GM18858 (cell line): Measurements from ENCODE around the gene FZR1.
A peak's percentile ranks its signal among the peaks of the same experiment; 100 is the strongest.
"Not testable (repeated sequence)": the region's sequence is repeated elsewhere in the genome, so short reads cannot be mapped to it uniquely, and the experiment has no call there.

Source experiments
- ATAC-seq: cut with Tn5 transposase; IDR thresholded peaks from one replicate; pipeline ENCODE4 v1.9.1; 2021; ENCODE audit not compliant: unreplicated experiment

FZR1 gene

DNA sequence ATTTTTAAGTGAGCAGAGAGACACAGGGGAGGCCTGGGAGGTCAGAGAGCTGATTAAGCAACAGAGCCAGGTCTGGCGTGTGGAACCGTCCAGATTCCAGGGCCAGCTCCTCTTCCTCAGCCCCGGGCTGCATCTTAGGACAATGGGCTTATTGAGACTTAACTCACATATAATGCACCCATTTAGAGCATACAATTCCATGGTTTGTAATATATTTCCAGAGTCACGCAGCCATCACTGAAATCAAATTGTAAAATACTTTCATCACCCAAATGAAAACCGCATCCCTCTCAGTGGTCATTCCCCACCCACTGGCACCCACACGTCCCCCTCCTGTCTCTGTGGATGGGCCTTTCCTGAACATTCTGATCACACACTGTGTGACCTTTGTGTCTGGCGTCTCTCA is 64.5 kb downstream of the FZR1 start:
- no peak for ATAC-seq

- peak; percentile 80 for ATAC-seq
These were observed 66.2 kb downstream of the FZR1 start for GRCh38 chr19:3572132-3572854.

GRCh38 chr19:3572855-3573161 is 66.7 kb downstream of the FZR1 start, which contains the start of gene HMG20B:
TSS of gene HMG20B (plus strand) at chr19:3572944. CDS start at chr19:3573310, 366 bp downstream.
- ATAC-seq = no peak

DNA sequence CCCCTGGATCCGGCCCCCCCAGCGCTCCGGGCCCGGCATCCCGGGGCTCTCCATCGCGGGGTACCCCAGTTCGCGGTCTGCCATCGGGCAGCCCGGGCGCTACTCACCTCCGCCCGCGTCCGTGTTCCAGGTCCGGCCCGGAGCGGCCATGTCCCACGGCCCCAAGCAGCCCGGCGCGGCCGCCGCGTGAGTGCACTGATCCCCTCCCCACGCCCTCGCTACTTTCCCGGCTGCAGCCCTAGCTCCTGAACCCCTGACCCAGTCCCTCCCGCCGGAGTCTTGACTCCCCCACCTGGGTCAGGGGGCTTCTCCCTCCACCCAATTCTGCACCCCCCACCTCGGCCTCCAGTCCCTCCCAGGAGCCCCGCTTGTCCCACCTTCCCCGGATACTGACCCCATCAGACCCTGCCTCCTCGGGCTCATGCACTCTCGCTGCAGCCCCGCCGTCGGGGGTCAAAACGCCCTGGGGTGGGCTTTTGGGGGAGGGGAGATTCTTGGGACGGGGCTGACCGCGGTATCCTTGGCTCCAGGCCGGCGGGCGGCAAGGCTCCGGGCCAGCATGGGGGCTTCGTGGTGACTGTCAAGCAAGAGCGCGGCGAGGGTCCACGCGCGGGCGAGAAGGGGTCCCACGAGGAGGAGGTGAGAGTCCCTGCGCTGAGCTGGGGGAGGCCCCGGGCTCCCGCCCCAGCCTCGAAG is 67.2 kb downstream of the FZR1 start:
- ATAC-seq = no peak

DNA sequence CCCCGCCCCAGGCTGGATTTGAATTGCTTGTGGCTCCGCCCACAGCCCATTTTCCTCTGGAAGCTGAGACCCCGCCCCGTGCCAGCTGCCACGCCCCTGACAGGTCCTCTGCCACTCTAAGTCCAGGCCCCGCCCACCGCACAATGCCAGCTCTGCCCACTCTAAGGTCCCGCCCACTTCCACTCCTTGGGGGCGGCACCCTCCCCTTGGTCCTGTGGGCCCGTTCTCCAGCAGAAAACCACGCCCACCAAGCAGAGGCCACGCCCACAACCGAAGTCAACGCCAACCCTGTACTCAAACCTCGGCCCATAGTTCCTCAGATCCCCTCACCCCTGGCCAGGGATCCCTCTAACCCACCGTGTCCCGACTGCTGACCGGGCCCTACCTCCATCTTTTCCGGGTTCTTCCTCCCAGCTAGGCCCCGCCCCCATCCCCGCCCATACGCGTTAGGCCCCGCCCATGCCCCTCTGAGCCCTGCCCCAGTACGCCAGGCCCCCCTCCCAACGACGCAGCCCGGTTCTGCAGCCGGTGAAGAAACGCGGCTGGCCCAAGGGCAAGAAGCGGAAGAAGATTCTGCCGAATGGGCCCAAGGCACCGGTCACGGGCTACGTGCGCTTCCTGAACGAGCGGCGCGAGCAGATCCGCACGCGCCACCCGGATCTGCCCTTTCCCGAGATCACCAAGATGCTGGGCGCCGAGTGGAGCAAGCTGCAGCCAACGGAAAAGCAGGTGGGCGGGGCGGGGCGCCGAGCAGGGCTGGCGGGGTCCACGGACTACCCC is 67.9 kb downstream of the FZR1 start:
- ATAC-seq = no peak

DNA sequence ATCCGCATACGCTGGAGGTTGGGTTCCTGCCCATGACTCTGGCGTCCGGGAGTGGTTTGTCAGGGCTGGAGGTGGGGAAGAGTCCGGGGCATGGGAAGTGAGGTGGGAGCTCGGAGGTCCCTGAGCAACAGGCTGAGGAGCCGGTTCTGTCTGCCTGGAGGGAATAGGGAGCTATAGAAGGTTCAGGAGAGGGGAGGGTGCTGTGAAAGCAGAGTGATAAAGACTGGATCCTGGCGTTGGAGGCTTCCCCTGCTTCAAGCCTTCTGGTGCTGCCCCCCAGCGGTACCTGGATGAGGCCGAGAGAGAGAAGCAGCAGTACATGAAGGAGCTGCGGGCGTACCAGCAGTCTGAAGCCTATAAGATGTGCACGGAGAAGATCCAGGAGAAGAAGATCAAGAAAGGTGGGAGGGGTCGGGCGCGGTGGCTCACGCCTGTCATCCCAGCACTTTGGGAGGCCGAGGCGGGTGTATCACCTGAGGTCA is 69.2 kb downstream of the FZR1 start:
- no peak for ATAC-seq

- no peak for ATAC-seq
These were observed 70.0 kb downstream of the FZR1 start for GRCh38 chr19:3575949-3576673.

DNA sequence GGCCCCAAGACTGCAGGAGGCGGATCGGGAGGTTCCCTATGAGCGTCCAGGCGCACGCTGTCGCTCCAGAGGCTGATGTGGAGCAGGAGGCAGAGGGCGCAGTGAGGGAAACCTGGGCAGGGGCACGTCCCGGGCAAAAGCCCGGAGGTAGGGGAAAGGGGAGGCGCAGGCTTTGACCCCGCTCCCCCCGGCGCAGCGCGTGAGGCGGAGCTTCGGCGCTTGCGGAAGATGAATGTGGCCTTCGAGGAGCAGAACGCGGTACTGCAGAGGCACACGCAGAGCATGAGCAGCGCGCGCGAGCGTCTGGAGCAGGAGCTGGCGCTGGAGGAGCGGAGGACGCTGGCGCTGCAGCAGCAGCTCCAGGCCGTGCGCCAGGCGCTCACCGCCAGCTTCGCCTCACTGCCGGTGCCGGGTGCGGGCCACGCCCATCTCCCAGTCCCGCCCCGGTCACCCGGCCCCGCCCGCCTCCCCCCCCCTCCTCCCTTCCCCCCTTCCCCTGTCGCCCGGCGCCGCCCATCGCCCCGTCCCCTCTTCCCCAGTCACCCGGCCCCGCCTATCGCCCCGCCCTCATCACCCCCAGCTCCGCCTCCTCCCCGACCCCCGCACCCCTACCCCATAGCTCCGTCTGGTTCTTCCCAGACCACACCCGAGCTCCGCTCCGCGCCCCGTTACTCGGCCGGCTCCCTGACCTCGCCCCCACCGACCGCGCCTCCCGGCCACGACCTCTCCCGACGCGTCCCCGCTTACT is 70.8 kb downstream of the FZR1 start:
- ATAC-seq = no peak

DNA sequence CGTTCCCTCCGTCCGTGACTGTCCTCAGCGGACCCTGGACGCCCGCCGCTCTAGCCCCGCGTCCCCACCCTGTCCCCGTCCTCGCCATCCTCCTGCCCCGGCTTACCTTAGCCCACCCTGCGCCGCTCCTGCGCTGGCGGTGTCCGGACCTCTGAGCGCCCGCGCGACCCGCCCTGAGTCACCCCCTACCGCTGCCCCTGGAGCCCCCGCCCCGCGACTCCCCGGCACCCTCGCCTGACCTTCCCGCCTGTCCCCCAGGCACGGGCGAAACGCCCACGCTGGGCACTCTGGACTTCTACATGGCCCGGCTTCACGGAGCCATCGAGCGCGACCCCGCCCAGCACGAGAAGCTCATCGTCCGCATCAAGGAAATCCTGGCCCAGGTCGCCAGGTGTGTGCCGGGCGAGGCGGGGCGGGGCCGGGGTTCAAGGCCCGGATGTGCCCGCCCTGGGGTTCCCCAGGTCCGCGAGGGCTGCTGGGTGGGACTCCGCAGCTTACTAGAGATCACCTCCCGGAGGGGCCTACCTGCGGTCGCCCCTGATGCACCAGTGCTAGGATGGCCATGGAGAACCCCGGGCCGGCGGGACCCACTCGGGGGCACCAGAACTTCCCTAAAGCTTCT is 71.7 kb downstream of the FZR1 start:
- ATAC-seq = no peak

GRCh38 chr19:3578390-3578789 is 72.3 kb downstream of the FZR1 start:
- ATAC-seq = no peak

- no peak for ATAC-seq
These were observed 74.2 kb downstream of the FZR1 start for GRCh38 chr19:3580156-3580934.

DNA sequence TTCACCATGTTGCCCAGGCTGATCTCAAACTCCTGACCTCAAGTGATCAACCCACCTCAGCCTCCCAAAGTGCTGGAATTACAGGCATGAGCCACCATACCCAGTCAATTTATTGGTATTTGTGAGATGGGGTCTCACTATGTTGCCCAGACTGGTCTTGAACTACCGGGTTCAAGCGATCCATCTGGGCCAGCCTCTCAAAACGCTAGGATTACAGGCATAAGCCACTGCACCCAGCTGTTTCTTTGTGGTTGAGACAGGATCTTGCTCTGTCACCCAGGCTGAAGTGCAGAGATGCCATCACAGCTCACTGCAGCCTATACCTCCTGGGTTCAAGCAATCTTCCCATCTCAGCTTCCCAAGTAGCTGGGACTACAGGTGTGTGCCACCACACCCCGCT is 75.7 kb downstream of the FZR1 start:
- not testable (repeated sequence) for ATAC-seq

- ATAC-seq = not testable (repeated sequence)
These were observed 78.1 kb downstream of the FZR1 start for GRCh38 chr19:3584036-3584802.

- no peak for ATAC-seq
These were observed 79.4 kb downstream of the FZR1 start, which contains the start of gene GIPC3 for GRCh38 chr19:3585301-3586126. TSS of gene GIPC3 (plus strand) at chr19:3585478. CDS start at chr19:3585598, 120 bp downstream.

- no peak for ATAC-seq
These were observed 80.1 kb downstream of the FZR1 start for GRCh38 chr19:3586127-3586626.

DNA sequence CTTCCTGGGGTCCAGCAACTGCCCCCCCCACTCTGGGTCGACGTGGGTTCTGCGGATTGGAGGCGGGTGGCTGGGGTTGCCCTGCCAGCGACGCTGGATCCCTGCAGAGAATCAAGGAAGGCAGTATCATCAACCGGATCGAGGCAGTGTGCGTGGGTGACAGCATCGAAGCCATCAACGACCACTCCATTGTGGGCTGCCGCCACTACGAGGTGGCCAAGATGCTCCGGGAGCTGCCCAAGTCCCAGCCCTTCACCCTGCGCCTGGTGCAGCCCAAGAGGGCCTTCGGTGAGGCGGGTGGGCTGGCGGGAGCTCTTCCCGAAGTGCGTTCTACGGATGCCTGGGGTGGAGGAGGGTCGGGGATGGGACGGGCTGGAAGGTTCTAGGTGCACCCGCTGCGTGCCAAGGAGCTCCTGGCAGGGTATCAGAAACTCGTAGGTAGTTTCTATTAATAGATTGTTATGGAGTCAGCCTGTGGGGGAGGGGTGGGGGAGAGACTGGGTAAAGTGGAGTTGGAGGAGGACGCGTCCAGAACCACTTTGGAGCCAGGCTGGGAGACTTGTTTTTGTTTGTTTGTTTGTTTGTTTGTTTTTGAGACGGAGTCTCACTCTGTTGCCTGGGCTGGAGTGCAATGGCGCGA is 80.7 kb downstream of the FZR1 start:
- ATAC-seq = no peak
